Activated CD4-positive, alpha-beta T cell treated with anti-CD3 and anti-CD28 coated beads, Interleukin-2, amount 50 U/mL, for 1 hour (primary cell): Measurements from ENCODE around the gene FOSB.
A peak's percentile ranks its signal among the peaks of the same experiment; 100 is the strongest.
"Not testable (repeated sequence)": the region's sequence is repeated elsewhere in the genome, so short reads cannot be mapped to it uniquely, and the experiment has no call there.

Experiments used
- DNase-seq: peaks from one replicate; pipeline ENCODE4 v3.0.0-alpha.2; 2020

The FOSB gene

GRCh38 chr19:45467456-45468158 lies at the start of gene FOSB:
TSS of gene FOSB (plus strand) at chr19:45467996. CDS start at chr19:45468587, 591 bp downstream.
- peak; percentile 94 for DNase-seq

DNA sequence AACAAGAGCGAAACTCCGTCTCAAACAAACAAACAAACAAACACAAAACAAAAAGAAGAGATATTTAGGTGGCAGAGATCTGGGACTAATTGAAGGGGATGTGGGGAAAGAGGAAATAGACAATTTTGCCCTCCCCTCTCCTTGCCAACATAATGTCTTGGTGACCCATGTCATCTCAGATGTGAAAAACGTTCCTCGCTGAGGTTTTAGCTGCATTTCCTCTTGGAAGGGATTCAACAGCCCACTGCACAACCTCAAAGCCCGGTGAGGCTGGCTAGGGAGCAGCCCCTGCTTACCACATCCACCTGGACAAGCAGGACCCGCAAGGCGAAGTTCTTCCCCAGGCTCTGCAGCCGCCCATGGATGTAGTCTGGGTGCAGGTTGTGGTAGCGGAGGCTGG lies 49.0 kb upstream of the FOSB start:
- no peak for DNase-seq

- no peak for DNase-seq
Observed at GRCh38 chr19:45419396-45419795, 48.4 kb upstream of the FOSB start.

- DNase-seq: no peak
Observed at GRCh38 chr19:45419895-45420294, 47.9 kb upstream of the FOSB start.

GRCh38 chr19:45420356-45420755 lies 47.4 kb upstream of the FOSB start:
- DNase-seq: no peak

GRCh38 chr19:45420871-45421270 lies 46.9 kb upstream of the FOSB start:
- no peak for DNase-seq

- no peak for DNase-seq
Observed at GRCh38 chr19:45421947-45422498, 45.8 kb upstream of the FOSB start.

DNA sequence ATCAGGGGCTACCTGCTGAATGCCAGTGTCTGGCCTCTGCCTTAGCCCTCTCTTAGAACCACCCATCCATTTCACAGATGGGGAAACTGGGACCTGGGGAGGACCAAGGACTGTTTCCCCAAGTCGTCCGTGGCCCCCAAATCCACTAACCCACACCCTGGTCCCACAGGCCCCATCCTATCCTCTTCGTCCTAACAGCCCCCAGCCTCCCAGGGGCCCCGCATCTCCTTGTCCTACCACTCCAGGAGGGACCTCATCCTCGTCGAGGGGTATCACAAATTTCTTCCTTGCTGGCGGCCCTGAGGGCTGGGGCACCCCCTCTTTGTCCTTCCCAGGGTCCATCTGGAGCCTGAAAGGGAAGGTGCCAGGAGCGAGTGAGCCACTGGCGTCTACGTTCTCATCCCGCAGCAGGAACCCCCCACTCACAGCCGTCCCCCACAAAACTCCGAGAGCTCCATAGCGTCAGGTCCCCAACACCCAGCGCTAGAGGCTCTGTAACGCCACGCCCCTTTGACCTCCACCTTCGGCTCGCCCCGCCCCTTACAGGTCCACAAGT lies 44.7 kb upstream of the FOSB start:
- peak; percentile 79 for DNase-seq

- DNase-seq: no peak
Observed at GRCh38 chr19:45423589-45424190, 44.1 kb upstream of the FOSB start, which contains the start of gene ERCC1. TSS of gene ERCC1 (minus strand) at chr19:45423917. CDS start at chr19:45423374, 543 bp downstream.

- DNase-seq: no peak
Observed at GRCh38 chr19:45424191-45425058, 43.4 kb upstream of the FOSB start.

DNA sequence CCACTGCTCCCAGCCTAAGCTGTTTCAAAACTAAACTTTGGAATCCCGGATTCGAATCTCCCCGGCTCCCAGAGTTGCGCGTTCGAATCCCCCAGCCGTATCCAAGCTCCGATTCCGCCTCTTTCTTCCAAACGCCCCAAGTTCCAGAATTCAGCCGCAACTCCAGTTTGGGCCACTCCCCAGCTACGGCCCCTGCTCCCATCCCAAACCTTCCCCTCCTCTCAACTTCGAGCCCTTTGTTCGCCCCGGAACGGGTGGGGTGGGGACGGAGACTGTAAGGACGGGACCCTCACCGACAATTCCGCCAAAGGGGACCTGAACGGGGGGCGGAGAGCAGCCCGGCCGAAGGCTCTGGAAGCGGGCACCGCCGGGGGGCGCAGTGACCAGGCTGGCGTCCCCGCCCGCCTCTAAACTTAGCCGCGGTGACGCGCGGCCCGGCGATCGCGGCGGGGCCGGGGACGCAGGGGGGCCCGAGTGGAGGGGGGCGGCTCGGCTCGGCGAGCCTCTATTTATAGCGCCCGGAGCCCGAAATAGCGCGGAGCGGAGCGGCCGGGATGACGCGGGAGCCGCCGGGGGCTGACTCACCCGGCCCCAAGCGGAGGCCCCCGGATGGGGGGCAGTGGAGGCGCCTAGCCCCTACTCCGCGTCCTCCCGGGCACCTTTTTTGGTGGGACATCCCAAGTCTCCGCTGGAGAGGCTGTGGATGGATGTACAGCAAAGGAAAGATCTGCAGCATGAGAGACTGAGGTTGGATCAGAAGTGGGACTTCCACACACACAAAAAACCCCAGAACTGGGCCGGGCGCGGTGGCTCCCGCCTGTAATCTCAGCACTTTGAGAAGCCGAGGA lies 39.2 kb upstream of the FOSB start:
- no peak for DNase-seq

GRCh38 chr19:45429896-45430295 lies 37.9 kb upstream of the FOSB start:
- DNase-seq: not testable (repeated sequence)

GRCh38 chr19:45431008-45431407 lies 36.8 kb upstream of the FOSB start:
- not testable (repeated sequence) for DNase-seq

GRCh38 chr19:45432543-45432942 lies 35.3 kb upstream of the FOSB start:
- not testable (repeated sequence) for DNase-seq

DNA sequence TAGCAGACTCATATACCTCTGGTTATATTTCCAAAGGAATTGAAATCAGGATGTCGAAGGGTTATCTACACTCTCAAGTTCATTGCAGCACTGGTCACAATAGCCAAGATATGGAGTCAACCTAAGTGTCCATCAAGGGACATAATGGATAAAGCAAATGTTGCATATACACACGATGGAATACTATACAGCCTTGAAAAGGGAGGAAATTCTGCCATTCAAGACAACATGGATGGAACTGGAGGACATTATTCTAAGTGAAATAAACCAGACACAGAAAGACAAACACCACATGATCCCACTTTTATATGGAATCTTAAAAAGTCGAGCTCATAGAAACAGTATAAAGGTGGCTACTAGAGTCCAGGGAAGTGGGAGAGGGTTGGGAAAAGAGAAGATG lies 30.5 kb upstream of the FOSB start:
- DNase-seq: no peak

DNA sequence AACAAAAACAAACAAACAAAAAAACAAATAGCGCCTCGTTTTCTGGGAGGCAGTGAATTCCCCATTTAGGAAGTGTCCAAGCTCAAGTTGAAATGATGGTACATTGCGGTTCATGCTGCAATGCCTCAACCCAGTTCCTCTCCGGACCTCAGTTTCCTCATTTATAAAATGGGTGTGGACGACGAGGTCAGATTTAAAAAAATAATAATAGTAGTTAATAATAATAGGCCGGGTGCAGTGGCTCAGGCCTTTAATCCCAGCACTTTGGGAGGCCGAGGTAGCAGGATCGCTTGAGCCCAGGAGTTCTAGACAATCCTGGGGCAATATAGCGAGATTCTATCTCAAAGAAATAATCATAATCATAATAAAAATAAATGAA lies 28.6 kb upstream of the FOSB start:
- no peak for DNase-seq

DNA sequence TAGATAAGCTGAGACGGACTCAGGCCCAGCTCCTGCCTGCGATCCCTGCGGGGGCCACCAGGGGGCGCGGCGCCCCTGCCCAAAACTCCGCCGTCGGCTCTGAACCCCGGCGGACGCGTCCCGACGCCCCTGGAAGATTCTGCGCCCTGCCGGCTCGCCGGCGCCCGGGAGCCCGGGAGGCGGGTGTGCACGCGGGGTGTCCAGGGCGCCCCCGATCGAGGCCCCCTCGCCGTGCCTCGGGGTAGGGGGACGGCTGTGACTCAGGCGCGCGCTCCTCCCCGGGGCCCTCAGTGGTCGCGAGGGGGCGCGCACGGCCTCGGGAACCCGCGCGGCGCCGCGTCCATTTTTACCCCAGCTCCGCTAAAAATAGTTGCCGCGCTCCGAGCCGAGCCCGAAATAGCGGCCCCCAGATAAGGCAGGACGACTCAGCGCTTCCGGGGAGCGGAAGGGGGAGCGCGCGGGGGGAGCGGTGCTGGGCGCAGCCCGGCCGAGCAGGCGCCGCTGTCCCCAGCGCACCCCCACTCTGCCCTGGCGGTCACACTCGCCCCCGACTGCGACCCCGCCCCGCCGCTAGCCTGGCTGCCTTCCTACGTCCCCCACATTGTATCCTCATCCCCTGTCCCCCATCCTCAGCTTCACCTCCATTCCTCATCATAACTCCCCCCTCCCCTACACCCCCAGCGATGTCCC lies 28.1 kb upstream of the FOSB start:
- DNase-seq: peak; percentile 80

DNA sequence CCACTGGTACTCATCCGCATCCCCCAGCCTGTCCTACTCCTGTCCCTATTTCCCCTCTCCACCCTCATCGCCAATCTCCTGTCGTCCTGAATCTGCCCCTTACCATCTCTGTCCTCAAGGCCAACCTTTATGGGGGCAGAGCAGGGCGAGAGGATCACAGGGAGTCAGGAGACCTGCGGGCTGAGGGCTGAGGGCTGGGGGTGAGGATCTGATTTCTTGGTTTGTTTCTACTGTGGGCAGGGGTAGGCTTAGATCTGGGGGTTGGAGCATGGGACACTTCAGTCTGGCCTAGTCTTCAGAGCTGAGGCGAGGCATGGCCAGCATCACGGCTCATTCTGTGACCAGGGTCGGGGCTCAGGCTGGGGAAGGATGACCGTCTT lies 27.5 kb upstream of the FOSB start:
- no peak for DNase-seq

GRCh38 chr19:45440873-45441654 lies 26.7 kb upstream of the FOSB start:
- DNase-seq: no peak

- DNase-seq: no peak
Observed at GRCh38 chr19:45442408-45442777, 25.4 kb upstream of the FOSB start.
